Hepatocyte (in vitro differentiated cells): ENCODE measurements around the gene RIPOR2. TPM values are rescaled to one million over a fixed set of nuclear protein-coding genes. Genes with fewer than 3 reads are reported as not detected.

Experiments used
- DNase-seq: peaks from one replicate; pipeline ENCODE4 v3.0.0-alpha.2; 2016; ENCODE audit warnings: low spot score
- H2AFZ ChIP-seq: fragments of 200-600 bp; sonication (generic); 2 replicates; pipeline ENCODE4 v1.6.0; 2016; ENCODE audit warnings: antibody characterized with exemption, mild to moderate bottlenecking
- H3K27ac ChIP-seq: fragments of 200-600 bp; sonication (generic); 2 replicates; pipeline ENCODE4 v1.5.1; 2016; ENCODE audit warnings: mild to moderate bottlenecking
- H3K27me3 ChIP-seq: fragments of 200-600 bp; sonication (generic); 2 replicates; pipeline ENCODE4 v1.6.1; 2016
- H3K36me3 ChIP-seq: fragments of 200-600 bp; sonication (generic); replicated peaks from 2 replicates; pipeline ENCODE4 v1.5.1; 2016; ENCODE audit warnings: low read depth; ENCODE audit not compliant: insufficient read depth
- H3K4me1 ChIP-seq: fragments of 200-600 bp; sonication (generic); 2 replicates; pipeline ENCODE4 v1.5.1; 2016; ENCODE audit warnings: mild to moderate bottlenecking, moderate library complexity; ENCODE audit not compliant: insufficient read depth
- H3K4me2 ChIP-seq: fragments of 200-600 bp; sonication (generic); 2 replicates; pipeline ENCODE4 v1.6.0; 2016
- H3K4me3 ChIP-seq: fragments of 200-600 bp; sonication (generic); 2 replicates; pipeline ENCODE4 v1.5.1; 2016; ENCODE audit warnings: mild to moderate bottlenecking
- H3K79me2 ChIP-seq: fragments of 200-600 bp; sonication (generic); 2 replicates; pipeline ENCODE4 v1.6.0; 2017; ENCODE audit warnings: mild to moderate bottlenecking
- H3K9me2 ChIP-seq: fragments of 200-600 bp; sonication (generic); replicated peaks from 2 replicates; pipeline ENCODE4 v1.6.0; 2017; ENCODE audit warnings: mild to moderate bottlenecking; ENCODE audit not compliant: insufficient read depth
- H3K9me3 ChIP-seq: fragments of 200-600 bp; sonication (generic); 2 replicates; pipeline ENCODE4 v1.5.1; 2016; ENCODE audit warnings: low read depth, mild to moderate bottlenecking
- H4K20me1 ChIP-seq: fragments of 200-600 bp; sonication (generic); 2 replicates; pipeline ENCODE4 v1.6.0; 2016; ENCODE audit warnings: mild to moderate bottlenecking; ENCODE audit not compliant: insufficient read depth, poor library complexity, severe bottlenecking
- EZH2 ChIP-seq: fragments of 200-600 bp; sonication (generic); IDR thresholded peaks from 2 replicates; pipeline ENCODE4 v1.6.1; 2016; ENCODE audit warnings: antibody characterized with exemption, mild to moderate bottlenecking, borderline replicate concordance
- EZH2phosphoT487 ChIP-seq: fragments of 200-600 bp; sonication (generic); IDR thresholded peaks from one replicate; pipeline ENCODE4 v1.6.1; 2018; ENCODE audit warnings: antibody characterized with exemption, mild to moderate bottlenecking, low read depth, moderate library complexity; ENCODE audit not compliant: unreplicated experiment, severe bottlenecking
- WGBS: methylation state at CpG from one replicate; pipeline ENCODE4 v1.1.6; 2016; ENCODE audit warnings: low lambda C conversion rate; ENCODE audit errors: missing lambda C conversion rate; 5-methylcytosine and 5-hydroxymethylcytosine counted together
- polyA plus RNA-seq: library from polyadenylated mRNA; unstranded; fragments of >200 nt; fragmentation: Nextera tagmentation; extraction: Ambion mirVana; gene quantifications from 2 replicates; pipeline ENCODE4 v1.2.1, GENCODE V29; 2016
- total RNA-seq: library from RNA; depleted of rRNA; stranded (reverse); fragments of >200 nt; gene quantifications from 2 replicates; pipeline ENCODE4 v1.2.3, GENCODE V29; 2014
- TF ChIP-seq, protein P1 (sequence below): fragments of 200-600 bp; sonication (generic); IDR thresholded peaks from 2 replicates; pipeline ENCODE4 v1.5.1; 2016; ENCODE audit warnings: antibody characterized with exemption, mild to moderate bottlenecking; ENCODE audit not compliant: poor library complexity

Gene RIPOR2
- total and polyA plus RNA-seq, 2 experiments from 2014 or later = 11.8 to 17.3 TPM

DNA sequence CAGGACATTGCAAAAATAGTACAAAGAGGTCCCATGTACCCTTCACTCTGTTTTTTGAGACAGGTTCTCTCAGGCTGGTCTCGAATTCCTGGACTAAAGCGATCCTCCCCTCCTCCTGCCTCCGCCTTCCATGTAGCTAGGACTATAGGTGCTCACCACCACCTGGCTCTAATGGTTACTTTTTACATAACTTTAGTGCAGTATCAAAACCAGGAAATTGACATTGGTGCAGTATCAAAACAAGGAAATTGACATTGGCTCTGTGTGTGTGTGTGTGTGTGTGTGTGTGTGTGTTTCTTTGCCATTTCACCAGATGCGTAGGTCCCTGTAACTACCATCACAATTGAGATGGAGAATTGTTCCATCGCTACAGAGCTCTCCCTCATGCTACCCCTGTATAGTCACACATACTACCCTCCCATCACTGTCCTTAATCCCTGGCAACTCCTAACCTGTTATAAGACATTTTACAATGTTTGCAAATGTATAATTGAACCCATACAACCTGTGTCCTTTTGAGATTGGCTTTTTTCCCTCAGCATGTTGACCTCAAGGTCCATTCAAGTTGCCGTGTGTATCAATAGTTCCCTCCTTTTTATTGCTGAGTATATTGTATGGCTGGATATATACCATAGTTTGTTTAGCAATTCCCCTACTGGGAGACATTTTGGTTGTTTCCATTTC, 28.3 kb upstream of the RIPOR2 start:
- Histone ChIP-seq H3K4me1 (peaks cover 3% of the 10 kb centered on the region), H2AFZ (no peak overlapping the region), H3K9me2 (no peaks in the 10 kb centered on the region), H3K79me2 (no peaks in the 10 kb centered on the region), H4K20me1 (no peaks in the 10 kb centered on the region), H3K4me3 (no peak overlapping the region), H3K4me2 (no peak overlapping the region), H3K27me3 (no peaks in the 10 kb centered on the region), H3K9me3 (no peaks in the 10 kb centered on the region), H3K27ac (no peak overlapping the region), H3K36me3 (no peaks in the 10 kb centered on the region)
- no peak for TF ChIP-seq EZH2
- TF ChIP-seq EZH2phosphoT487 = no peak
- TF ChIP-seq, protein P1, sequence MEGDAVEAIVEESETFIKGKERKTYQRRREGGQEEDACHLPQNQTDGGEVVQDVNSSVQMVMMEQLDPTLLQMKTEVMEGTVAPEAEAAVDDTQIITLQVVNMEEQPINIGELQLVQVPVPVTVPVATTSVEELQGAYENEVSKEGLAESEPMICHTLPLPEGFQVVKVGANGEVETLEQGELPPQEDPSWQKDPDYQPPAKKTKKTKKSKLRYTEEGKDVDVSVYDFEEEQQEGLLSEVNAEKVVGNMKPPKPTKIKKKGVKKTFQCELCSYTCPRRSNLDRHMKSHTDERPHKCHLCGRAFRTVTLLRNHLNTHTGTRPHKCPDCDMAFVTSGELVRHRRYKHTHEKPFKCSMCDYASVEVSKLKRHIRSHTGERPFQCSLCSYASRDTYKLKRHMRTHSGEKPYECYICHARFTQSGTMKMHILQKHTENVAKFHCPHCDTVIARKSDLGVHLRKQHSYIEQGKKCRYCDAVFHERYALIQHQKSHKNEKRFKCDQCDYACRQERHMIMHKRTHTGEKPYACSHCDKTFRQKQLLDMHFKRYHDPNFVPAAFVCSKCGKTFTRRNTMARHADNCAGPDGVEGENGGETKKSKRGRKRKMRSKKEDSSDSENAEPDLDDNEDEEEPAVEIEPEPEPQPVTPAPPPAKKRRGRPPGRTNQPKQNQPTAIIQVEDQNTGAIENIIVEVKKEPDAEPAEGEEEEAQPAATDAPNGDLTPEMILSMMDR = no peak
- WGBS = 90% methylated on average over 6 of the region's 6 CpGs
- DNase-seq = no peak

DNA sequence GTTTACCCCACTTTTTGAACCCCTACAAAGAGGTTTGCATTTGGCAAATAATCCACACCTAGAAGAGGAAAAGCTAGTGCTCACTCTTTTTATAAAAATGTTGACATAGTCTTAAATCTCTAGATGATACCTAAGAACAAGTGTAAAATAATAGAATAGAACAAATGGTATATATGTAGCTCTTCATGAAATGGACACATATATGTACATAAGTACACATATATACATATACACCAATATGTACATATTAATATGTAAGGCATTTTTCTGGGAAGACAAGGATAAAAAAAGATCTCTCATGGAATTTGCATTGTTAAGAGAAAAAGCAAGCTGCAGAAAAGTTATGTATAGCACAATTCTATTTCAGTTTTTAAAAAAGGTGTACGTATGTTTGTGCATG, 27.6 kb upstream of the RIPOR2 start:
- 85% methylated on average over 1 of the region's 1 CpG for WGBS
- no peak for DNase-seq
- Histone ChIP-seq H4K20me1 (no peaks in the 10 kb centered on the region), H3K36me3 (no peaks in the 10 kb centered on the region), H3K4me2 (no peak overlapping the region), H3K9me3 (no peaks in the 10 kb centered on the region), H3K27ac (no peak overlapping the region), H2AFZ (no peak overlapping the region), H3K27me3 (no peaks in the 10 kb centered on the region), H3K4me3 (no peak overlapping the region), H3K9me2 (no peaks in the 10 kb centered on the region), H3K4me1 (peaks cover 3% of the 10 kb centered on the region), H3K79me2 (no peaks in the 10 kb centered on the region)
- TF ChIP-seq, protein P1 = no peak
- TF ChIP-seq EZH2 (no peak), EZH2phosphoT487 (no peak)

DNA sequence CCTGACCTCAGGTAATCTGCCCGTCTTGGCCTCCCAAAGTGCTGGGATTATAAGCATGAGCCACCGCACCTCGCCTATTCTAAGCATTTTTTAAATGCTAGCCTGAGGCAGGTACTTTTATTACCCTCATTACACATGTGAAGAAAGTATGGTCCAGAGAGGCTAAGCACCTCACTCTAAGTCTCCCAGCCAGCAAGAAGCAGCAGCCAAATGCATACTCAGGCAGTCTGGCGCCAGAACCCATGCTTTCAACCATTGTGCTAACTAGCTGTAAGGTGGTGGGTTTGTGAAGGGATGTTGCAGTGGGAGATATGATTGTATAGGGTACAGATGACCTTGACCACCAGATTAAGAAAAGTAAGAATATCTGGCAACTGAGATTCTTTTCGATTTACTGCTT, 26.1 kb upstream of the RIPOR2 start:
- no peak overlapping the region for H2AFZ ChIP-seq
- no peaks in the 10 kb centered on the region for H3K79me2 ChIP-seq
- H3K4me3 ChIP-seq = no peak overlapping the region
- peaks cover 3% of the 10 kb centered on the region for H3K4me1 ChIP-seq
- no peak overlapping the region for H3K27ac ChIP-seq
- no peaks in the 10 kb centered on the region for H3K36me3 ChIP-seq
- H3K4me2 ChIP-seq = no peak overlapping the region
- no peaks in the 10 kb centered on the region for H3K27me3 ChIP-seq
- no peaks in the 10 kb centered on the region for H3K9me3 ChIP-seq
- no peak for DNase-seq
- TF ChIP-seq, protein P1 = no peak
- TF ChIP-seq EZH2phosphoT487 (no peak), EZH2 (no peak)
- WGBS = 66% methylated on average over 5 of the region's 5 CpGs
- H3K9me2 ChIP-seq = no peaks in the 10 kb centered on the region
- H4K20me1 ChIP-seq = no peaks in the 10 kb centered on the region
